Keratinocyte (primary cell): ENCODE measurements around the gene CEACAM6. TPM values are rescaled to one million over a fixed set of nuclear protein-coding genes. Genes with fewer than 3 reads are reported as not detected.

Source experiments
- DNase-seq: peaks from one replicate; pipeline ENCODE4 v3.0.0-alpha.2; 2011; ENCODE audit warnings: low read depth, missing footprints, low spot score
- FAIRE-seq: peaks from 2 replicates; lab custom pipeline; 2011; peaks lifted over from hg19 to GRCh38; lab: Jason Lieb, UNC
- H2AFZ ChIP-seq: 2 replicates; pipeline ENCODE4 v1.6.0; 2012; ENCODE audit warnings: low read length, control low read depth, inconsistent platforms; ENCODE audit not compliant: control insufficient read depth
- H3K27ac ChIP-seq: 2 replicates; pipeline ENCODE4 v1.5.1; 2011; ENCODE audit warnings: low read length; ENCODE audit not compliant: control insufficient read depth, insufficient read depth
- H3K27me3 ChIP-seq: 3 replicates; pipeline ENCODE4 v1.6.0; 2011; ENCODE audit warnings: low read length; ENCODE audit not compliant: control insufficient read depth, insufficient read depth; ENCODE audit errors: extremely low read depth
- H3K36me3 ChIP-seq, 2 experiments: 2 replicates in 1 of 2; 3 replicates in 1 of 2; pipeline ENCODE4 v1.5.1; 2011; ENCODE audit warnings: low read length in 2 of 2, mild to moderate bottlenecking in 1 of 2; ENCODE audit not compliant: control insufficient read depth in 2 of 2, insufficient read depth in 2 of 2; ENCODE audit errors: extremely low read depth in 1 of 2
- H3K4me1 ChIP-seq: 3 replicates; pipeline ENCODE4 v1.5.1; 2011; ENCODE audit warnings: low read length; ENCODE audit not compliant: control insufficient read depth, insufficient read depth; ENCODE audit errors: extremely low read depth
- H3K4me2 ChIP-seq: 3 replicates; pipeline ENCODE4 v1.6.0; 2011; ENCODE audit warnings: low read depth, low read length; ENCODE audit not compliant: control insufficient read depth, insufficient read depth; ENCODE audit errors: extremely low read depth
- H3K4me3 ChIP-seq, 3 experiments: fragments of 200-600 bp in 1 of 3; sonication (generic) in 1 of 3; 2 replicates in 2 of 3; 3 replicates in 1 of 3; pipeline ENCODE4 v1.5.1; 2011 to 2016; ENCODE audit warnings: low read length in 3 of 3, mild to moderate bottlenecking in 3 of 3, control low read depth in 2 of 3, inconsistent platforms in 1 of 3, low read depth in 1 of 3, mixed read lengths in 1 of 3, mixed run types in 1 of 3, moderate library complexity in 1 of 3; ENCODE audit not compliant: control insufficient read depth in 2 of 3, insufficient read depth in 2 of 3; ENCODE audit errors: extremely low read depth in 1 of 3
- H3K79me2 ChIP-seq: 2 replicates; pipeline ENCODE4 v1.6.0; 2012; ENCODE audit warnings: low read length; ENCODE audit not compliant: control insufficient read depth, insufficient read depth
- H3K9ac ChIP-seq: 3 replicates; pipeline ENCODE4 v1.6.0; 2011; ENCODE audit warnings: low read length; ENCODE audit not compliant: control insufficient read depth, insufficient read depth; ENCODE audit errors: extremely low read depth
- H3K9me1 ChIP-seq: 3 replicates; pipeline ENCODE4 v1.6.0; 2011; ENCODE audit warnings: low read length; ENCODE audit not compliant: control insufficient read depth, insufficient read depth; ENCODE audit errors: extremely low read depth
- H3K9me3 ChIP-seq: 2 replicates; pipeline ENCODE4 v1.5.1; 2012; ENCODE audit warnings: low read depth, low read length; ENCODE audit not compliant: control insufficient read depth
- H4K20me1 ChIP-seq: 3 replicates; pipeline ENCODE4 v1.6.0; 2011; ENCODE audit warnings: low read length; ENCODE audit not compliant: control insufficient read depth, insufficient read depth; ENCODE audit errors: extremely low read depth
- CTCF ChIP-seq, 3 experiments: IDR thresholded peaks in 1 of 3; conservative IDR thresholded peaks in 1 of 3; optimal IDR thresholded peaks in 1 of 3; 2 replicates in 2 of 3; 3 replicates in 1 of 3; pipeline versions ENCODE3 to v1.5.1; 2011; ENCODE audit warnings: low read length in 3 of 3, mild to moderate bottlenecking in 3 of 3, moderate library complexity in 2 of 3, control low read depth in 1 of 3, inconsistent platforms in 1 of 3; ENCODE audit not compliant: insufficient read depth in 2 of 3; ENCODE audit errors: extremely low read depth in 1 of 3
- EZH2 ChIP-seq: IDR thresholded peaks from one replicate; pipeline ENCODE4 v1.6.1; 2012; ENCODE audit warnings: inconsistent platforms, mild to moderate bottlenecking, low read length, moderate library complexity
- dilution Hi-C: fragments of 300-500 bp; cut with MboI; formaldehyde crosslinking; loops from one replicate; pipeline ENCODE4 v1.7.0; 2020; ENCODE audit warnings: low sequenced_read_pairs; ENCODE audit not compliant: extremely low pct_ligation_motif_present
- polyA plus RNA-seq, 5 experiments: library from polyadenylated mRNA; depleted of rRNA in 3 of 5; stranded (reverse) in 3 of 5; stranded (forward) in 1 of 5; unstranded in 1 of 5; fragments of >200 nt; gene quantifications; 1 replicate in 1 of 5; 2 replicates in 3 of 5; 3 replicates in 1 of 5; pipeline versions ENCODE4 v1.2.1 to v1.2.3, GENCODE V29; 2011 to 2012; ENCODE audit warnings: missing spikeins in 2 of 5, low read depth in 1 of 5, low replicate concordance in 1 of 5

CEACAM6 gene
- polyA plus RNA-seq, 1 donor (not counting 4 experiments of a cell fraction or from before 2014, with no cell fraction given): 1.00 TPM

GRCh38 chr19:41792513-41793413 is 37.4 kb downstream of the CEACAM6 start:
- Histone ChIP-seq H3K27me3 (peaks cover 20% of the 10 kb centered on the region), H3K4me1 (no peaks in the 10 kb centered on the region), H4K20me1 (no peaks in the 10 kb centered on the region), H3K9me3 (no peaks in the 10 kb centered on the region), H3K9ac (no peak overlapping the region), H3K27ac (no peak overlapping the region), H3K9me1 (no peaks in the 10 kb centered on the region), H3K79me2 (no peaks in the 10 kb centered on the region), H3K4me3 (no peak overlapping the region), H3K36me3 (no peaks in the 10 kb centered on the region), H3K4me2 (no peak overlapping the region), H2AFZ (no peak overlapping the region)
- FAIRE-seq (no peak), DNase-seq (no peak)
- no peak for TF ChIP-seq EZH2
- TF ChIP-seq CTCF (optimal IDR thresholded peaks at IDR 0.05 in 1 of 3, IDR thresholded peaks at IDR 0.05 in 1 of 3, conservative IDR thresholded peaks at IDR 0.05 in 1 of 3; ENCODE audit: extremely low read depth in 1 of 3, insufficient read depth in 2 of 3, low read length in 3 of 3): peak; percentile 73 to 84 (median 74)
- dilution Hi-C loops: no loop called here

GRCh38 chr19:41793414-41793727 is 38.0 kb downstream of the CEACAM6 start:
- Histone ChIP-seq H4K20me1 (no peaks in the 10 kb centered on the region), H3K4me3 (no peak overlapping the region), H3K4me1 (no peaks in the 10 kb centered on the region), H3K9me3 (no peaks in the 10 kb centered on the region), H3K36me3 (no peaks in the 10 kb centered on the region), H3K4me2 (no peak overlapping the region), H3K9me1 (no peaks in the 10 kb centered on the region), H3K27me3 (peaks cover 19% of the 10 kb centered on the region), H3K79me2 (no peaks in the 10 kb centered on the region), H3K9ac (no peak overlapping the region), H3K27ac (no peak overlapping the region), H2AFZ (no peak overlapping the region)
- DNase-seq (no peak), FAIRE-seq (no peak)
- dilution Hi-C loops: no loop called here
- no peak for TF ChIP-seq EZH2
- no peak for TF ChIP-seq CTCF (optimal IDR thresholded peaks at IDR 0.05 in 1 of 3, IDR thresholded peaks at IDR 0.05 in 1 of 3, conservative IDR thresholded peaks at IDR 0.05 in 1 of 3; ENCODE audit: extremely low read depth in 1 of 3, insufficient read depth in 2 of 3, low read length in 3 of 3)
